ENCODE results near the gene USP11.

Gene USP11

DNA sequence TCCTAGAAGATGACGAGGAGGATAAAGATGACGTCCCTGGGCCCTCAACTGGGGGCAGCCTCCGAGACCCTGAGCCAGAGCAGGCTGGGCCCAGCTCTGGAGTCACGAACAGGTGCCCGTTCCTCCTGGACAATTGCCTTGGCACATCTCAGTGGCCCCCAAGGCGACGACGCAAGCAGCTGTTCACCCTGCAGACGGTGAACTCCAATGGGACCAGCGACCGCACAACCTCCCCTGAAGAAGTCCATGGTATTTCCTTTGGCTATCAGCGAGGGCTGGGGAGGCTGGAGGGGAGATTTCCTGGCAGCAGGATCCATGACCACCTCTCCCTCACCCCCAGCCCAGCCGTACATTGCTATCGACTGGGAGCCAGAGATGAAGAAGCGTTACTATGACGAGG is 11.9 kb downstream of the USP11 start:
- Histone ChIP-seq H3K27ac (ENCODE audit: low read length) (no peak overlapping the region), H3K9ac (ENCODE audit: low read depth, low read length) (no peak overlapping the region), H3K9me3 (ENCODE audit: insufficient read depth, low read length, severe bottlenecking) (no peaks in the 10 kb centered on the region), H3K4me1 (ENCODE audit: insufficient read depth, low read length) (no peaks in the 10 kb centered on the region), H3K4me3 (ENCODE audit: low read depth in 1 of 2, low read length in 2 of 2) (no peak overlapping the region), H3K79me2 (ENCODE audit: insufficient read depth, low read length) (peaks cover 3% of the 10 kb centered on the region), H4K20me1 (ENCODE audit: insufficient read depth, low read length) (peaks cover 12% of the 10 kb centered on the region; the same call in 1 of the 2 replicates), H2AFZ (ENCODE audit: low read depth, low read length) (no peak overlapping the region), H3K27me3 (ENCODE audit: insufficient read depth, low read length, poor library complexity) (no peaks in the 10 kb centered on the region), H3K4me2 (ENCODE audit: insufficient read depth, low read length) (no peak overlapping the region), H3K36me3 (ENCODE audit: insufficient read depth, low read length) (peaks cover 82% of the 10 kb centered on the region)
- DNase-seq (no peak), ATAC-seq (ENCODE audit: insufficient read depth, low read depth) (no peak)
- TF ChIP-seq EZH2 (IDR thresholded peaks at IDR 0.05; ENCODE audit: borderline replicate concordance, low read depth, low read length, severe bottlenecking) (no peak), CTCF (IDR thresholded peaks at IDR 0.05; ENCODE audit: borderline replicate concordance, extremely low read depth, low read length, poor library complexity, severe bottlenecking) (no peak)

DNA sequence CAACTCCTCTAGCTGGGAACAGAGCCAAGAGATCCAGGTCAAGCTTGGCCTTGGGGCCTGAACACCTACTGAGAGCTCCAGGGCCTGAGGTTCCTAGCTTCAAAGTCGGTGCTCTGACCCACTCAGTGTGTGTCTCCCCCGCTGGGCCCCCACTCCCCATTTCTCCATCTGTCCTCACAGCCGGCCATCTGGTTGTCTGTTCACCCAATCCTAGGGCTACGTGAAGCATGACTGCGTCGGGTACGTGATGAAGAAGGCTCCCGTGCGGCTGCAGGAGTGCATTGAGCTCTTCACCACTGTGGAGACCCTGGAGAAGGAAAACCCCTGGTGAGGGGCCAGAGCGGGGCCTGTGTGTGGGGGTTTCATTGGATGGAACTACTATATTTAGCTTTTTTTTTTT is 12.3 kb downstream of the USP11 start:
- Histone ChIP-seq H3K36me3 (ENCODE audit: insufficient read depth, low read length) (peaks cover 78% of the 10 kb centered on the region), H3K27me3 (ENCODE audit: insufficient read depth, low read length, poor library complexity) (no peaks in the 10 kb centered on the region), H4K20me1 (ENCODE audit: insufficient read depth, low read length) (0 out of 2 replicates have a peak, but pooled peaks cover 8% of the 10 kb centered on the region), H3K9me3 (ENCODE audit: insufficient read depth, low read length, severe bottlenecking) (no peaks in the 10 kb centered on the region), H3K9ac (ENCODE audit: low read depth, low read length) (no peak overlapping the region), H2AFZ (ENCODE audit: low read depth, low read length) (no peak overlapping the region), H3K4me2 (ENCODE audit: insufficient read depth, low read length) (no peak overlapping the region), H3K4me1 (ENCODE audit: insufficient read depth, low read length) (no peaks in the 10 kb centered on the region), H3K27ac (ENCODE audit: low read length) (no peak overlapping the region), H3K4me3 (ENCODE audit: low read depth in 1 of 2, low read length in 2 of 2) (no peak overlapping the region), H3K79me2 (ENCODE audit: insufficient read depth, low read length) (no peaks in the 10 kb centered on the region)
- ATAC-seq (ENCODE audit: insufficient read depth, low read depth) (no peak), DNase-seq (no peak)
- TF ChIP-seq CTCF (IDR thresholded peaks at IDR 0.05; ENCODE audit: borderline replicate concordance, extremely low read depth, low read length, poor library complexity, severe bottlenecking), result no peak
- TF ChIP-seq EZH2 (IDR thresholded peaks at IDR 0.05; ENCODE audit: borderline replicate concordance, low read depth, low read length, severe bottlenecking), result no peak

DNA sequence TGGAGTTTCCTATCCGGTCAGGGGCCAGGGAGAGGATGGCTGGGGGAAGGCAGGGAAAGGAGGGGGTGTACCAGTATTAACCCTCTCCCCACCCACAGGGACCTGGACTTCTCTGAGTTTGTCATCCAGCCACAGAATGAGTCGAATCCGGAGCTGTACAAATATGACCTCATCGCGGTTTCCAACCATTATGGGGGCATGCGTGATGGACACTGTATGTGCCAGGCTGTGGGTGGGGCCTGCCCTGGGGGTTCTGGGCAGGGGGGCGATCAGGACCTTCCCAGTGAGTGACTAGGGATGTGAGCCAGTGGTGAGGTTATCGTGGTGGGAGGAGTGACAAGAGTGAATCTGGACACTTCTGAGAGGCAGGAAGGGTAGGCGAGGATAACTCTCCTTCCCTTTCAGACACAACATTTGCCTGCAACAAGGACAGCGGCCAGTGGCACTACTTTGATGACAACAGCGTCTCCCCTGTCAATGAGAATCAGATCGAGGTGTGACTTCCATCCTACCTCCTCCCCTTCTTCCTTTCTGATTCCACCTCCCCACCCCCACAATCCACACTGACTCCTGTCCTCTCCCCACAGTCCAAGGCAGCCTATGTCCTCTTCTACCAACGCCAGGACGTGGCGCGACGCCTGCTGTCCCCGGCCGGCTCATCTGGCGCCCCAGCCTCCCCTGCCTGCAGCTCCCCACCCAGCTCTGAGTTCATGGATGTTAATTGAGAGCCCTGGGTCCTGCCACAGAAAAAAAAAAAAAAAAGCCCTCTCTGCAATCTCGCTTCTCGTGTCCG is 14.6 kb downstream of the USP11 start:
- no peaks in the 10 kb centered on the region for H3K9me3 ChIP-seq (ENCODE audit: insufficient read depth, low read length, severe bottlenecking)
- no peaks in the 10 kb centered on the region for H4K20me1 ChIP-seq (ENCODE audit: insufficient read depth, low read length)
- H3K36me3 ChIP-seq (ENCODE audit: insufficient read depth, low read length), result peaks cover 55% of the 10 kb centered on the region
- H2AFZ ChIP-seq (ENCODE audit: low read depth, low read length), result no peak overlapping the region
- H3K4me3 ChIP-seq (ENCODE audit: low read depth in 1 of 2, low read length in 2 of 2), result no peak overlapping the region
- ATAC-seq (ENCODE audit: insufficient read depth, low read depth), result no peak
- H3K27ac ChIP-seq (ENCODE audit: low read length), result no peak overlapping the region
- no peaks in the 10 kb centered on the region for H3K27me3 ChIP-seq (ENCODE audit: insufficient read depth, low read length, poor library complexity)
- no peaks in the 10 kb centered on the region for H3K79me2 ChIP-seq (ENCODE audit: insufficient read depth, low read length)
- DNase-seq, result no peak
- no peak overlapping the region for H3K9ac ChIP-seq (ENCODE audit: low read depth, low read length)
- TF ChIP-seq CTCF (IDR thresholded peaks at IDR 0.05; ENCODE audit: borderline replicate concordance, extremely low read depth, low read length, poor library complexity, severe bottlenecking) (no peak), EZH2 (IDR thresholded peaks at IDR 0.05; ENCODE audit: borderline replicate concordance, low read depth, low read length, severe bottlenecking) (no peak)
- no peaks in the 10 kb centered on the region for H3K4me1 ChIP-seq (ENCODE audit: insufficient read depth, low read length)
- no peak overlapping the region for H3K4me2 ChIP-seq (ENCODE audit: insufficient read depth, low read length)
